Endothelial cell of umbilical vein (primary cell): ENCODE measurements around the gene NTN5. TPM values are rescaled to one million over a fixed set of nuclear protein-coding genes. Genes with fewer than 3 reads are reported as not detected.
"Not testable (repeated sequence)": the region's sequence is repeated elsewhere in the genome, so short reads cannot be mapped to it uniquely, and the experiment has no call there.

Source experiments
- BruUV-seq: library from RNA; stranded (reverse); fragments of 400-500 nt; replicated peaks from 2 replicates; lab custom pipeline; 2021; lab: Mats Ljungman, UMichigan
- CTCF ChIA-PET: fragments of 300-600, 350-600 bp; sonication (Branson Sonifier 250); formaldehyde crosslinking; loops from one replicate; lab custom pipeline; 2021; ENCODE audit warnings: antibody characterized with exemption, inconsistent platforms; lab: Charles Lee
- POLR2A ChIA-PET: fragments of 300-600, 350-600 bp; sonication (Branson Sonifier 250); formaldehyde crosslinking; loops from one replicate; lab custom pipeline; 2021; ENCODE audit warnings: antibody characterized with exemption, inconsistent platforms; lab: Charles Lee
- DNase-seq: peaks from one replicate; pipeline ENCODE4 v3.0.0-alpha.2; 2011; ENCODE audit warnings: low read depth, low spot score
- FAIRE-seq: peaks from 2 replicates; lab custom pipeline; 2011; peaks lifted over from hg19 to GRCh38; lab: Jason Lieb, UNC
- H2AFZ ChIP-seq: 2 replicates; pipeline ENCODE4 v1.6.0; 2012; ENCODE audit warnings: low read depth, low read length, control low read depth, inconsistent platforms
- H3K27ac ChIP-seq: 2 replicates; pipeline ENCODE4 v1.5.1; 2011; ENCODE audit warnings: low read depth, mild to moderate bottlenecking, control low read depth, low read length, moderate library complexity; ENCODE audit not compliant: insufficient read depth
- H3K27me3 ChIP-seq, 2 experiments: 2 replicates each; pipeline versions ENCODE4 v1.6.0 to v1.6.1; 2011; ENCODE audit warnings: low read length in 2 of 2, mixed read lengths in 1 of 2; ENCODE audit not compliant: control insufficient read depth in 2 of 2, insufficient read depth in 2 of 2
- H3K36me3 ChIP-seq, 2 experiments: 2 replicates in 1 of 2; 3 replicates in 1 of 2; pipeline ENCODE4 v1.5.1; 2011; ENCODE audit warnings: low read length in 2 of 2, mild to moderate bottlenecking in 1 of 2, moderate library complexity in 1 of 2; ENCODE audit not compliant: control insufficient read depth in 2 of 2, insufficient read depth in 2 of 2; ENCODE audit errors: extremely low read depth in 1 of 2
- H3K4me1 ChIP-seq: 3 replicates; pipeline ENCODE4 v1.5.1; 2011; ENCODE audit warnings: mild to moderate bottlenecking, low read length; ENCODE audit not compliant: control insufficient read depth, insufficient read depth; ENCODE audit errors: extremely low read depth
- H3K4me2 ChIP-seq: 2 replicates; pipeline ENCODE4 v1.6.1; 2011; ENCODE audit warnings: low read length, control low read depth, mixed read lengths; ENCODE audit not compliant: insufficient read depth
- H3K4me3 ChIP-seq, 3 experiments: fragments of 200-600 bp in 1 of 3; sonication (generic), shearing (Covaris generic) in 1 of 3; replicated peaks in 1 of 3; 2 replicates each; pipeline ENCODE4 v1.5.1; 2011 to 2016; ENCODE audit warnings: control low read depth in 3 of 3, low read length in 3 of 3, mild to moderate bottlenecking in 2 of 3, inconsistent platforms in 1 of 3, low read depth in 1 of 3, moderate library complexity in 1 of 3; ENCODE audit not compliant: insufficient read depth in 1 of 3
- H3K79me2 ChIP-seq: 2 replicates; pipeline ENCODE4 v1.6.0; 2012; ENCODE audit warnings: low read length, inconsistent platforms; ENCODE audit not compliant: control insufficient read depth, insufficient read depth
- H3K9ac ChIP-seq: replicated peaks from 2 replicates; pipeline ENCODE3; 2011; ENCODE audit warnings: low read length, control low read depth; ENCODE audit not compliant: insufficient read depth; ENCODE audit errors: extremely low read depth
- H3K9me1 ChIP-seq: replicated peaks from 3 replicates; pipeline ENCODE4 v1.6.0; 2011; ENCODE audit warnings: mild to moderate bottlenecking, low read length; ENCODE audit not compliant: control insufficient read depth, insufficient read depth; ENCODE audit errors: extremely low read depth
- H3K9me3 ChIP-seq: replicated peaks from 2 replicates; pipeline ENCODE4 v1.5.1; 2012; ENCODE audit warnings: low read length, inconsistent platforms; ENCODE audit not compliant: control insufficient read depth, insufficient read depth
- H4K20me1 ChIP-seq: replicated peaks from 2 replicates; pipeline ENCODE3; 2011; ENCODE audit warnings: mild to moderate bottlenecking, low read length; ENCODE audit not compliant: control insufficient read depth, insufficient read depth; ENCODE audit errors: extremely low read depth
- EZH2 ChIP-seq: IDR thresholded peaks from 2 replicates; pipeline ENCODE4 v1.6.1; 2012; ENCODE audit warnings: borderline replicate concordance, low read depth, mild to moderate bottlenecking, moderate library complexity, low read length, inconsistent platforms; ENCODE audit not compliant: severe bottlenecking
- FOS ChIP-seq: IDR thresholded peaks from 2 replicates; pipeline ENCODE4 v1.6.1; 2011; ENCODE audit warnings: mild to moderate bottlenecking, low read length, moderate library complexity, borderline replicate concordance; ENCODE audit not compliant: insufficient read depth
- GATA2 ChIP-seq: IDR thresholded peaks from 2 replicates; pipeline ENCODE4 v1.7.0; 2011; ENCODE audit warnings: low read depth, mild to moderate bottlenecking, moderate library complexity, mixed read lengths, low read length; ENCODE audit not compliant: insufficient read length, insufficient read depth
- JUN ChIP-seq: IDR thresholded peaks from 2 replicates; pipeline ENCODE4 v1.6.1; 2011; ENCODE audit warnings: borderline replicate concordance, low read depth; ENCODE audit not compliant: insufficient read length, insufficient read depth
- MYC ChIP-seq: IDR thresholded peaks from one replicate; pipeline ENCODE4 v1.6.1; 2011; ENCODE audit warnings: mild to moderate bottlenecking, low read depth, low read length
- POLR2A ChIP-seq: IDR thresholded peaks from 2 replicates; pipeline ENCODE4 v1.6.1; 2012; ENCODE audit warnings: low read depth, mild to moderate bottlenecking, control low read depth, low read length
- POLR2AphosphoS5 ChIP-seq: IDR thresholded peaks from 2 replicates; pipeline ENCODE4 v1.6.1; 2012; ENCODE audit warnings: low read depth, mild to moderate bottlenecking, control low read depth, low read length, moderate library complexity; ENCODE audit not compliant: insufficient read depth
- dilution Hi-C: fragments of 300-500 bp; cut with MboI; formaldehyde crosslinking; loops from one replicate; pipeline ENCODE4 v1.15.0; 2019; ENCODE audit warnings: low sequenced_read_pairs; ENCODE audit not compliant: extremely low pct_ligation_motif_present
- intact Hi-C: fragments of 100-400 bp; cut with micrococcal nuclease; formaldehyde crosslinking; loops from one replicate; pipeline ENCODE4 v1.10.0; 2022
- polyA plus RNA-seq, 4 experiments: library from polyadenylated mRNA; depleted of rRNA in 3 of 4; stranded (reverse) in 3 of 4; unstranded in 1 of 4; fragments of >200 nt; gene quantifications; 2 replicates each; pipeline versions ENCODE4 v1.2.1 to v1.2.3, GENCODE V29; 2011 to 2012; ENCODE audit warnings: missing spikeins in 1 of 4
- total RNA-seq: library from RNA; stranded (reverse); gene quantifications from 2 replicates; pipeline ENCODE4 v1.2.3, GENCODE V29; 2021
- TF ChIP-seq, protein P1 (sequence below): IDR thresholded peaks from 2 replicates; pipeline ENCODE4 v1.6.1; 2011; ENCODE audit not compliant: insufficient read depth, insufficient read length
- TF ChIP-seq, protein P2 (sequence below), 2 donors: IDR thresholded peaks; 1 replicate in 1 of 2; 2 replicates in 1 of 2; pipeline ENCODE4 v1.5.1; 2011; ENCODE audit warnings: low read length in 2 of 2, mild to moderate bottlenecking in 2 of 2, moderate library complexity in 2 of 2, control low read depth in 1 of 2, inconsistent platforms in 1 of 2, low read depth in 1 of 2; ENCODE audit not compliant: insufficient read depth in 1 of 2; ENCODE audit errors: extremely low read depth in 1 of 2

The NTN5 gene
- total and polyA plus RNA-seq, 2 donors (not counting 3 experiments of a cell fraction or from before 2014, with no cell fraction given) = 0.11 TPM; not detected in 1

DNA sequence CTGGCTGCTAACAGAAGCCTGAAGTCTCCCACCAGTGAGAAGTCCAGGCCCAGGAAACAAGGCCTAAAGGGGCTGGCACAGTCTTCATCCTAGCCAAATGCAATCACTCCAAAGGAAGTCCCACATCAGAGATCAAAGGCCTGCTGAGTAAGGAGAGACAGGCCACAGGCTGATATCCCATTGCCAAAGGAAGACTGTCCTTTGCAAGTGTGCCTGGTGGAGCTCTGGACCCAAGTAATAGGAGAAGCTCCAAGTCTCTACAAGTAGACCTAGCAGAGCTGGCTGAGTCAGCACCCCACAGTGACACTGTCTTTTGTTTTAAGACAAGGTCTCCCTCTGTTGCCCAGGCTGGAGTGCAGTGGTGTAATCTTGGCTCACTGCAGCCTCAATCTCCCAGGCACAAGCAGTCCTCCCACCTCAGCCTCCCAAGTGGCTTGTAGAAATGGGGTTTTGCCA, 40.1 kb downstream of the NTN5 start:
- H3K27ac ChIP-seq = no peak overlapping the region
- H2AFZ ChIP-seq = no peak overlapping the region
- DNase-seq = no peak
- no peaks in the 10 kb centered on the region for H4K20me1 ChIP-seq
- no peaks in the 10 kb centered on the region for H3K79me2 ChIP-seq
- H3K9me1 ChIP-seq = no peaks in the 10 kb centered on the region
- no TSS peak for BruUV-seq
- no peaks in the 10 kb centered on the region for H3K36me3 ChIP-seq
- no peak for TF ChIP-seq EZH2
- no peak for TF ChIP-seq MYC
- TF ChIP-seq POLR2A = no peak
- no peak for TF ChIP-seq FOS
- no peak for TF ChIP-seq GATA2
- TF ChIP-seq, protein P1, sequence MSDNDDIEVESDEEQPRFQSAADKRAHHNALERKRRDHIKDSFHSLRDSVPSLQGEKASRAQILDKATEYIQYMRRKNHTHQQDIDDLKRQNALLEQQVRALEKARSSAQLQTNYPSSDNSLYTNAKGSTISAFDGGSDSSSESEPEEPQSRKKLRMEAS = no peak
- TF ChIP-seq POLR2AphosphoS5 = no peak
- no peak for TF ChIP-seq JUN
- TF ChIP-seq, protein P2, sequence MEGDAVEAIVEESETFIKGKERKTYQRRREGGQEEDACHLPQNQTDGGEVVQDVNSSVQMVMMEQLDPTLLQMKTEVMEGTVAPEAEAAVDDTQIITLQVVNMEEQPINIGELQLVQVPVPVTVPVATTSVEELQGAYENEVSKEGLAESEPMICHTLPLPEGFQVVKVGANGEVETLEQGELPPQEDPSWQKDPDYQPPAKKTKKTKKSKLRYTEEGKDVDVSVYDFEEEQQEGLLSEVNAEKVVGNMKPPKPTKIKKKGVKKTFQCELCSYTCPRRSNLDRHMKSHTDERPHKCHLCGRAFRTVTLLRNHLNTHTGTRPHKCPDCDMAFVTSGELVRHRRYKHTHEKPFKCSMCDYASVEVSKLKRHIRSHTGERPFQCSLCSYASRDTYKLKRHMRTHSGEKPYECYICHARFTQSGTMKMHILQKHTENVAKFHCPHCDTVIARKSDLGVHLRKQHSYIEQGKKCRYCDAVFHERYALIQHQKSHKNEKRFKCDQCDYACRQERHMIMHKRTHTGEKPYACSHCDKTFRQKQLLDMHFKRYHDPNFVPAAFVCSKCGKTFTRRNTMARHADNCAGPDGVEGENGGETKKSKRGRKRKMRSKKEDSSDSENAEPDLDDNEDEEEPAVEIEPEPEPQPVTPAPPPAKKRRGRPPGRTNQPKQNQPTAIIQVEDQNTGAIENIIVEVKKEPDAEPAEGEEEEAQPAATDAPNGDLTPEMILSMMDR (IDR thresholded peaks at IDR 0.05; ENCODE audit: extremely low read depth in 1 of 2, insufficient read depth in 1 of 2, low read depth in 1 of 2, low read length in 2 of 2) = no peak
- no peak overlapping the region for H3K4me3 ChIP-seq
- FAIRE-seq = no peak
- H3K27me3 ChIP-seq = peaks cover 3 to 11% of the 10 kb centered on the region in 2 experiments
- CTCF ChIA-PET = interaction anchor here (1.1 kb wide), 1 partner anchor 9 kb away, joined by 4 read pairs; no protein-coding TSS in a partner anchor
- H3K4me2 ChIP-seq = no peak overlapping the region
- peaks cover 33% of the 10 kb centered on the region for H3K4me1 ChIP-seq
- H3K9ac ChIP-seq = no peak overlapping the region
- POLR2A ChIA-PET = no interaction called here
- no peaks in the 10 kb centered on the region for H3K9me3 ChIP-seq
- intact Hi-C loops (loop anchor here (10.0 kb wide), 1 partner anchor 362 kb away; the partner anchor contains the start of genes GYS1 and RUVBL2), dilution Hi-C loops (no loop called here)

DNA sequence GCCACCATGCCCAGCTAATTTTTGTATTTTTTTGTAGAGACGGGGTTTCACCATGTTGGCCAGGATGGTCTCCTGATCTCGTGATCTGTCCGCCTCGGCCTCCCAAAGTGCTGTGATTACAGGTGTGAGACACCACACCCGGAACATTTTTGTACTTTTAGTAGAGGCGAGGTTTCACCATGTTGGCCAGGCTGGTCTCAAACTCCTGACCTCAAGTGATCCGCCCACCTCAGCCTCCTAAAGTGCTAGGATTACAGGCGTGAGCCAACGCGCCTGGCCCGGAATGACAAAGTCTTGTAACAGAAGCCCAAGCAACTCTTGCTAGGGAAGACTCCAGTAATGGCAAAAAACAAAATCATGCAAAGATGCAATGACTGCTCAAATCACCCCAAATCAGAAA, 40.5 kb downstream of the NTN5 start:
- H3K27me3 ChIP-seq = peaks cover 3 to 11% of the 10 kb centered on the region in 2 experiments
- H3K9ac ChIP-seq, H4K20me1 ChIP-seq, BruUV-seq, dilution Hi-C loops, H3K4me2 ChIP-seq, POLR2A ChIA-PET, FAIRE-seq, H3K36me3 ChIP-seq, H2AFZ ChIP-seq, H3K4me3 ChIP-seq, H3K9me1 ChIP-seq, H3K79me2 ChIP-seq, H3K9me3 ChIP-seq, DNase-seq, H3K27ac ChIP-seq: not testable (repeated sequence)
- peaks cover 32% of the 10 kb centered on the region for H3K4me1 ChIP-seq
- CTCF ChIA-PET = interaction anchor here (1.1 kb wide), 1 partner anchor 9 kb away, joined by 4 read pairs; no protein-coding TSS in a partner anchor
- intact Hi-C loops = loop anchor here (10.0 kb wide), 1 partner anchor 363 kb away; the partner anchor contains the start of genes GYS1 and RUVBL2
